Measurements from ENCODE around the gene EGR1.

EGR1 gene

DNA sequence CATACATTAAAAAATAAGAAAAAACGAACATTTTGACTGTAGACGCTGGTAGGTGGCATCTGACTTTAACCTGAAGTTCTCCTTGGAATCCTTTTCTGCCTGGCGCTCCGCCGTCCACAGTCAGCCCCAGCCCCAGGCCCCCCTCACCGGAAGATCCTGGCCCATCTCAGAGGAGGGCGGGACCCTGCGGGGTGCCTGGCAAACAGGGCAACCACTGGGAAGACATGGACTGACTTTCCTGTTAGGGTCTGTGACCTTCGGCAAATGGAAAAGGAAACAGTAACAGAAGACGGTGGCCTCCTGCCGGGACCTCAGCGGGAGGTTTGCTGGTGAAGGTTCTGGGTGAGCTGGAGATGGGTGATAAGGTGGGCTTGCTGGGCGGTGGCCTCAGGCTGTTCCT lies 11.7 kb upstream of the EGR1 start:
- no peak for DNase-seq

DNA sequence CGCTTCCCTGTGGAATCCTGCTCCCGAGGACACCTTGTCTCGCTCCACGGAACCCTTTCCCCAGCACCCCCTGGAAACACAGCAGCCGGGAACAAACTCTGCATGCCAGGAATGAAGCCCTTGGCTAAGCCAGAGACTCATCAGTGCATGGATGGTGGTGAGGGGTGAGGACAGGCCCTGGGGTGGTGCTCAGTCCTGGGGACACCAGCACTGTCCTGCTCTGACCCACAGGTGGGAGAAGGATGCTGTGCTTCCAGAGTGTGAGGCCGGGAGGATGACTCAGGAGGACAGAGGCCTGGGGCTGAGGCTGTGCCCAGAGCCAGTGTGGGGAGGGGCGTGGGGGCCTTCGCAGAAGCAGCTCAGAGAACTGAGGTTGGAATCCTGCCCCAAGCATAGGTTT lies 11.2 kb upstream of the EGR1 start:
- DNase-seq: no peak

DNA sequence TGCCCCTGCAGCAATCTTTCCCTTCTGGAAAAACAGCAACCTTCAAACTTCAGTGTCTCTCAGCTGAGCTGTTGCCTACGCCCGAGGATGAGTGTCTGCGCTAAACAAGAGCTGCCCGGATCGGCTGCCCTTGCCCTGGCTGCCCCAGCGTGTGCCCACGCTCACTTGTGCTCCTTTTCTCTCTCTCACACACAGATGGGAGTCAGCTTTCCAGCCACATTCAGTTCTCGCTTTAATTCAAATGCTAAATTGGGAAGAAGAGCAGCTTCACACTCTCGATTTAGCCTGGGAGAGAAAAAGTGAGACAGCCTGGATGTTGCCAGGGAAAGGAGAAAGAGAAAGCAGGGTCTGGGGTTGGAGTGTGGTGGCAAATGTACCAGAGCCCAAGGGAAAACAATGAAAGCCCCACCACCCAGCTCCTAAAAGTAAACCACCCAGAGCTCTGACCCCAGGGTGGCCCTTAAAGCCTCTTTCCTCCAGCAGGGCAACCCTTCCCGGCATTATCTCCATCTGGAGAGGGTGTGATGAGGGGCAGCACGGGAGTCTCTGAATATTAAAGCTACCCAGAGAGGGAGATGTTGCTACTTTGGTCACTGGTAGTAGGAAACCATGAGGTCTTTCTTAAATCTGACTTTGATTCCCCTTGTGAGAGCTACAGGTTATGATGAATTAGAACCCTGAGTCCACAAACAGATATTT lies 9.9 kb upstream of the EGR1 start:
- DNase-seq: no peak

DNA sequence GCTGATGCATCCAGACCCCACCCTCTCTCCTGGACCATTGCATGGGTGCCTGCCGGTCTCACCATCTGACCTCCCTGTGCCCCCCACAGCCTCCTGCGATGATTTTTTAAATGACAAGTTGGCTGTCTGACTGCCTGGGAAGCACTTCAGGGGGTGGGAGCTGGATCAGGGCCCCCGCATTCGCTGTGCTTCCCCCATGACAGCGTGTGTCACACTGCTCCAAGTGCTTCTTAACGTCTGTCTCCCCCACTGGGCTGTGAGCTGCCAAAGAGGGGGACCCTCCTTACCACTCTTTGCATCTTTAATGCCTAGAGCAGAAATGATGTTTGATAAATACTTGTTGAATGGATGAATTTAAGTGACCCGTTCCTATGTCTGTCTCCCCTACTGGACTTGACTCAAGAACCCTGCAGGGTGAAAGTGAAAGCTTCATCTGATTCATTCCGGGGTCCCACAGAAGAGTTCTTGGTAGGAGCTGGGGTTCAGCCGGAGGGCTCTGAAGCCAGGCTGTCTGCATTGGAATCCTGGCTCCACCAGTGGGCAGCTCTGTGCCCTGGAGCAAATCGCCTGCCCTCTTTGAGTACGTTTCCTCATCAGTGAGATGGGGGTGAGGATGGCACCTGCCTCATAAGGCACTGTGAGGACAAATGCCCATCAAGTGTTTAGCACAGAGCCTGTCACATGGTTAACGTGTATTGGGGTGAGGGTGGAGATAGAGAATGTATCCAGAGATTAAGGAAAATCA lies 7.6 kb upstream of the EGR1 start:
- no peak for DNase-seq

DNA sequence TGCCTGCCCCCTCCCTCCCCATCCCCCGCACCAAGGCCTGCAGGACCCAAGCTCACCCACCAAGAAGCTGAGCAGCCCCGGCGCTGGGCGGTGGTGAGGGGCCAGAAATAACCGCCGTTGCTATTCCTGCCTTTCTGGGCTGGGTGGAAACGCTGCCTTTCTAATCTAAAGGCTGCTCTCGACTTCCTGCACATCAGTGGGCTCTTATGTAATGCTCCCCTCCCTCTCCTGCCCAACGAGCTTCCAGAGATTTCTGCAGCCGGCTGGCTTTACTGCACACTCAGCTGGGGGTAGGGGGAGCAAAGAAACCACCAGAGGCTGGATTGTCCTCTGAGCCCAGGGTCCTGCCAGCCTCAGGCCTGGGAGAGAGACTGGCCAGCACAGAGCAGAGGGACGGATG lies 6.9 kb upstream of the EGR1 start:
- no peak for DNase-seq

DNA sequence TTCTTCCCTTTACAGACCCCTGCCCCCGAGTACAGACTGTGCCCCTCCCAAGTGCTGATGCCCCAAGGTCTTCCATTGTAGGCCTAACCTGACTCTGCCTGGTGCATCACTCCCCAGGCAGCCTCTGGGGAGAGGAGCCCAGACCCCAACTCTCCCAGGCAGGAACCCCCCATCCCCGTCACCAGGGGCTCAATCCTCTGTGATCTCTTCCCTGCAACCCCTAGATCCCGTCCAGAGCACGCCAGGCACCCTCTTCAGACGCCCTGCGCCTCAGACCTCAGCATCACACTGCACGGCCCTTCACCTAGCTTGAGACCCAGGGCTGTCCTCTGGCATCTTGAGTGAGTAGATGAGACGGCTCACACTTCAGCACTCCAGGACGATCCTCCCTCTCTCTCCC lies 6.4 kb upstream of the EGR1 start:
- no peak for DNase-seq

DNA sequence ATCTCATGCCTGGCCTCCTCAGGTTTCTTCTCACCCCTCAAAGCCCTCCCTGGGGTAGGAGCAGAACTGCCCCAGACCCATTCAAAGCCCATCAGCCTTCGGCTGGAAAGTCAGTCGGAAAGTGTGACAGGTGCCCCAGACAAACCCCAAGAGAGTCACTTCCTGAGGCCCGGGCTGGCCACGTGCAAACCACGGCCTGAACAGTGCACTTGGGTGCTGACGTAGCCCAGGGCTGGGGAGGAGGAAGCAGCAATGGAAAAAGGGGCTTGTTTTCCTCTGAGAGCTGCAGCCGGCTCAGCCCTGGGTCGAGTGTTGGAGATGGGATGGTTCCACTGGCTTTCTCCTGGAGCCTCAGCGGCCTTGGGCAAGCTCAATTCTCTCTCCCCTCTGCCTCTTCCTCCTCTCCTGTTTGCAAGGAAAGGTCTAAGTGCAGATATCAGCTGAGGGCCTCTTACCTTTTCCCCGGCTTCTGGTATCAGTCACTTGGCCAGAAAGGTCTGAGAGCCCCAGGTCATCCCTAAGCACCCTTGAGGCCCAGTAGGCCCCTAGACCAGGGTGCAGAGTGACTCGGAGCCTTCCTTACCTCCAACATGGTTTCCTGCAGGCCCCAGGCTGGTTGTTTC lies 5.9 kb upstream of the EGR1 start:
- peak; percentile 83 for DNase-seq

DNA sequence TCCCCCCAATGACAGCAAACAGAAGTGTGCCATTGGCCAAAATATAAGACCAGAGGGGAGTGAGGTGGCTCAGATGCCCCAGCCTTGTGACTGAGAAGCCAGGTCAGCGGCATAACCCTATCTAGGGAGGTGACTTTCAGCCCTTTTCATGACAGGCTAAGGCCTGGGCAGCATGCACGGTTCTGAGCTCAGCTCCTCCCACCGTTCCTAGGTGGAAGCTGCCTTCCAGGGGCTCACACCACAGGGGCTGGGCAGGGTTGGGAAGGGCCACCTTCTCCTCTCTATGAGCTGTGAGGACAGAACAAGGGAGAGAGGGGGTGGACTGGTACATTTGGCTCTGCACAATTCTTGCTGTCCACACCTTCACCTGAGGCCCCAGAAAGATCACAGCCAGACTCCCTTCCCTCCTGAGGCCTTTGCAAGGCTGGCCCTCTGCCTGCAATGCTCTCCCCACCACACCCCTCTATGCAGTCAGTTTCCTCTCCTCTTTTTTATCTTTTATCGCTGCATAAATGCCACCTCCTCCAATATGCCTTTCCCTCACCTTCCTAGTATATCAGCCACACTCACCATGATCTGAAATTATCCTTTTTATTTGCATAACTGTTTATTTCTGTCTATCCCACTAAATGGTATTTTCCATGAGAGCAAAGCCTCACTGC lies 5.1 kb upstream of the EGR1 start:
- DNase-seq: no peak

DNA sequence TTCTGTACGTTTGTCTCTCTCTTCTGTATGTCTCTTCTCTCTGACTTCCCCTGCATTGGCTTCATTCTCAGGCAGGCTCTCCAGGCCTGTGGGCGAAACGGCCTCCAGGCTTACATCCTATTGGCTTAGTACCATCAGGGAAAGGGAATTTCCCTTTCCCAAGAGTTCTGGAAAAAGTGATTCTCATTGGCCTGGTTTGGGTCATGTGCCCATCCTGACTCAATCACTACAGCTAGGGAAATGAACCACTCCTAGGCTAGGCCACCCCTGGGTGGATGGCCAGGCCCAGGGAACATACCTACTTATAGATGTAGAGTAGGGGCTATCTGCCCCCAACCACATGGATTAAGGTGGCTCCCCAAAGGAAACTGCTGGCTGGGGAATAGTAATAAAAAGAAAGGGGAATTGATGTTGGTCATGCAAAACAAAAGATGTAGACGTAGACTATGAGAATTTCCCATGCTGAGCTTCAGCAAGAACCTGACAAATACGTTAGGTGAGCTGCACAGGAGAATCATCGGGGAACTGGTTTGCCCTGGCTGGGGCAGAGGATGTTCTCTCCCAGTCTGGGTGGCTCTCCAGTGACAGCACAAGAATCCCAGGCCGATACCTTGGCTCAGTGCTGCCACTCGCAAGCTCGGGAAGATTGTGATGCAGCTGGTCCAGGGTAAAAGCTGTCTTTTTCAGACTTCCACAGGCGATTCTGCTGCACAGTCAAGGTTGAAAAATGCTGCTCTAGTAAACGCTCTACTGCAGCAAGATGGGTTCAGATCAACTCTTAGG lies 3.7 kb upstream of the EGR1 start:
- DNase-seq: no peak

DNA sequence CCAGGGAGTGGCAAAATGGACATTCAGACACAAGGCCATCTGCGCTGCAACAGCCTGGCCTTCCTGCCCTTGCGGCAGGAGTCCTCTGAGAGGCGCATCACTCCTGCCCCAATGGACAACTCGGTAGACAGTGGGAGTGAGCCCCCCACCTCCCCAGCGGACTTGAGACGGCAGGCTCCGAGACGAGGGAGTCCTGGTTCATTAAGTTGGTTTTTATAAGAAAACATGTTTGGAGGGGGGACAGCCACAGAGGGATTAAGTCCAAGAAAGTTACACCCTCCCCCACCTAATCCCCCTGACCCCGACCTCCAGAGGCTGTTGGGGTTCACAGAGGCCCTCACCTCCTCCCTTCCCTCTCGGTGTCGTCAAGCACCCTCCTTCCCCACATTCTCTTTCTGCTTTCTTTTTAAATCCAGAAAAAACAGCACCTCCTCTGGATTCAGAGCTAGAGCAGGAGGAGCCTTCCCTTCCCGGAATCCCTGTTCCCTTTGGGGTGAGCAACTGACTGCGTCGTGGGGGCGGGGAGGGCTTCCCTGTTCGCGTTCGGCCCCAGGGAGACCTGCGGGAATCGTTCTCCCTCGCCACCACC lies 1.8 kb upstream of the EGR1 start:
- no peak for DNase-seq

DNA sequence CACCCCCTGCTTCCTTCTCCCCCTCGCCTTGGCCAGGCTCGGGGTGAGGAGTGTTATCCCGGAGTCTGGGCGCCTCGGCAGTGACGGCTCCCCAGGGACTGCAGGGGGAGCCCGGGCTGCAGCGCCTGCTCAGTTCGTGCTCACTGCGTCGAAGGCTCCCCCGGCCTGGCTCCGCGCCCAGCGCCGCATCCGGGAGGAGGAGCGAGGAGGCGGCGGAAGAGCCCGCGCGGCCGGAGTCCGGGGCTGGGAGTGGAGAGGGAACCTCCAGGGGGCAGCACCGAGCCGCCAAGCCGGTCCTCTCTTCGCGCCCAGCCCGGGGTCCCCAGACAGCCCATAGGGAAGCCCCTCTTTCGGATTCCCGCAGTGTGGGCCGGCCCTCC lies 1.3 kb upstream of the EGR1 start:
- DNase-seq: peak; percentile 94

DNA sequence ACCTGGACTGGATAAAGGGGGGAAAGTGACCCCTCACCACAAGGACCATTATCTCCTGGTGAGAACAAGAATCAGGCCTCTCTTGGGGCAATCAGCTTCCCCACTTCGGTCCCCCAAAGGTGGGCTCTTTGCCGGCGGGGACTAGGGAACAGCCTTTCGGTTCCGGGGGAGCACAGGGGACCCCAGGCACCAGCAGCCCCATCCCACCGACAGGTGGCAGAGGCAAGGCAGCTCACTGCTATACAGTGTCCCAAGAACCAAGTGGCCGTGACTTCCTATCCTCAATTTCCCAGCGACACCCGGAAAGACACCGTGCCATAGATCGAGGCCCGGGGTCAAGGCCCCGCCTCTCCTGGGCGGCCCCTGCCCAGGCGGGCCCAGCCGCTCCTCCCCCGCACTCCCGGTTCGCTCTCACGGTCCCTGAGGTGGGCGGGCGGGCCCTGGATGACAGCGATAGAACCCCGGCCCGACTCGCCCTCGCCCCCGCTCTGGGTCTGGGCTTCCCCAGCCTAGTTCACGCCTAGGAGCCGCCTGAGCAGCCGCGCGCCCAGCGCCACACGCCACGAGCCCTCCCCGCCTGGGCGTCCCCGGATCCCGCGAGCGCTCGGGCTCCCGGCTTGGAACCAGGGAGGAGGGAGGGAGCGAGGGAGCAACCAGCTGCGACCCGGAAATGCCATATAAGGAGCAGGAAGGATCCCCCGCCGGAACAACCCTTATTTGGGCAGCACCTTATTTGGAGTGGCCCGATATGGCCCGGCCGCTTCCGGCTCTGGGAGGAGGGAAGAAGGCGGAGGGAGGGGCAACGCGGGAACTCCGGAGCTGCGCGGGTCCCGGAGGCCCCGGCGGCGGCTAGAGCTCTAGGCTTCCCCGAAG lies 655 bp upstream of the EGR1 start:
- peak; percentile 96 for DNase-seq

DNA sequence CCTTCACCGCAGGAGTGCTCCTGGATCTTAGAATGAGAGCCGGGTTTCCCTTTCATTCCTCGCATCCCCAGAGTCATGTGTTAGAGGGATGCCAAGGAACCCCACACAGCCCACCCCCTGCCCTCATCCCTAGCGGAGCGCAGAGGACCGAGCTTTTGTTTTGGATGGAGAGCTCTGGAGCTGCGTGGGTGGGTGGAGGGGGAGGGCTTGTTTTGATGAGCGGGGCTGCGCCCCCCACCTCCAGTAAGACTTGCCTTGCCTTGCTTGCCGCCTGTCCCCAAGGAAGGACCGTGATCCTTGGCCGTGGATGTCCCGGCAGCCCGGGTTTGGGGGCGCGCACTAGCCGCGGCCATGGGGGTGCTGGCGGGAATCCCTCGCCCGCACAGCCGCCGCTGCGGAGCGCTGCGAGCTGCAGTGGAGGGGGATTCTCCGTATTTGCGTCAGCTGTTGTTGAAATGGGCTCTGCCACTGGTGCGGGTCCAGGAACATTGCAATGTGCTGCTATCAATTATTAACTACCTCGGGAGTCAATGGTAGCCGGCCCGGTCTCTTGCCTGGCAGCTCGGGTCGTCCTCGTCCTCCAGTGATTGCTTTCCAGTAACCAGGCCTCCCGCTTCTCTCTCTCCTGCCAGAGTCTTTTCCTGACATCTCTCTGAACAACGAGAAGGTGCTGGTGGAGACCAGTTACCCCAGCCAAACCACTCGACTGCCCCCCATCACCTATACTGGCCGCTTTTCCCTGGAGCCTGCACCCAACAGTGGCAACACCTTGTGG lies 1.0 kb downstream of the EGR1 start:
- no peak for DNase-seq

DNA sequence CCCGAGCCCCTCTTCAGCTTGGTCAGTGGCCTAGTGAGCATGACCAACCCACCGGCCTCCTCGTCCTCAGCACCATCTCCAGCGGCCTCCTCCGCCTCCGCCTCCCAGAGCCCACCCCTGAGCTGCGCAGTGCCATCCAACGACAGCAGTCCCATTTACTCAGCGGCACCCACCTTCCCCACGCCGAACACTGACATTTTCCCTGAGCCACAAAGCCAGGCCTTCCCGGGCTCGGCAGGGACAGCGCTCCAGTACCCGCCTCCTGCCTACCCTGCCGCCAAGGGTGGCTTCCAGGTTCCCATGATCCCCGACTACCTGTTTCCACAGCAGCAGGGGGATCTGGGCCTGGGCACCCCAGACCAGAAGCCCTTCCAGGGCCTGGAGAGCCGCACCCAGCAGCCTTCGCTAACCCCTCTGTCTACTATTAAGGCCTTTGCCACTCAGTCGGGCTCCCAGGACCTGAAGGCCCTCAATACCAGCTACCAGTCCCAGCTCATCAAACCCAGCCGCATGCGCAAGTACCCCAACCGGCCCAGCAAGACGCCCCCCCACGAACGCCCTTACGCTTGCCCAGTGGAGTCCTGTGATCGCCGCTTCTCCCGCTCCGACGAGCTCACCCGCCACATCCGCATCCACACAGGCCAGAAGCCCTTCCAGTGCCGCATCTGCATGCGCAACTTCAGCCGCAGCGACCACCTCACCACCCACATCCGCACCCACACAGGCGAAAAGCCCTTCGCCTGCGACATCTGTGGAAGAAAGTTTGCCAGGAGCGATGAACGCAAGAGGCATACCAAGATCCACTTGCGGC lies 1.8 kb downstream of the EGR1 start:
- no peak for DNase-seq

DNA sequence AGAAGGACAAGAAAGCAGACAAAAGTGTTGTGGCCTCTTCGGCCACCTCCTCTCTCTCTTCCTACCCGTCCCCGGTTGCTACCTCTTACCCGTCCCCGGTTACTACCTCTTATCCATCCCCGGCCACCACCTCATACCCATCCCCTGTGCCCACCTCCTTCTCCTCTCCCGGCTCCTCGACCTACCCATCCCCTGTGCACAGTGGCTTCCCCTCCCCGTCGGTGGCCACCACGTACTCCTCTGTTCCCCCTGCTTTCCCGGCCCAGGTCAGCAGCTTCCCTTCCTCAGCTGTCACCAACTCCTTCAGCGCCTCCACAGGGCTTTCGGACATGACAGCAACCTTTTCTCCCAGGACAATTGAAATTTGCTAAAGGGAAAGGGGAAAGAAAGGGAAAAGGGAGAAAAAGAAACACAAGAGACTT lies 2.4 kb downstream of the EGR1 start:
- DNase-seq: no peak

DNA sequence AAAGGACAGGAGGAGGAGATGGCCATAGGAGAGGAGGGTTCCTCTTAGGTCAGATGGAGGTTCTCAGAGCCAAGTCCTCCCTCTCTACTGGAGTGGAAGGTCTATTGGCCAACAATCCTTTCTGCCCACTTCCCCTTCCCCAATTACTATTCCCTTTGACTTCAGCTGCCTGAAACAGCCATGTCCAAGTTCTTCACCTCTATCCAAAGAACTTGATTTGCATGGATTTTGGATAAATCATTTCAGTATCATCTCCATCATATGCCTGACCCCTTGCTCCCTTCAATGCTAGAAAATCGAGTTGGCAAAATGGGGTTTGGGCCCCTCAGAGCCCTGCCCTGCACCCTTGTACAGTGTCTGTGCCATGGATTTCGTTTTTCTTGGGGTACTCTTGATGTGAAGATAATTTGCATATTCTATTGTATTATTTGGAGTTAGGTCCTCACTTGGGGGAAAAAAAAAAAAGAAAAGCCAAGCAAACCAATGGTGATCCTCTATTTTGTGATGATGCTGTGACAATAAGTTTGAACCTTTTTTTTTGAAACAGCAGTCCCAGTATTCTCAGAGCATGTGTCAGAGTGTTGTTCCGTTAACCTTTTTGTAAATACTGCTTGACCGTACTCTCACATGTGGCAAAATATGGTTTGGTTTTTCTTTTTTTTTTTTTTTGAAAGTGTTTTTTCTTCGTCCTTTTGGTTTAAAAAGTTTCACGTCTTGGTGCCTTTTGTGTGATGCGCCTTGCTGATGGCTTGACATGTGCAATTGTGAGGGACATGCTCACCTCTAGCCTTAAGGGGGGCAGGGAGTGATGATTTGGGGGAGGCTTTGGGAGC lies 3.1 kb downstream of the EGR1 start:
- DNase-seq: no peak

DNA sequence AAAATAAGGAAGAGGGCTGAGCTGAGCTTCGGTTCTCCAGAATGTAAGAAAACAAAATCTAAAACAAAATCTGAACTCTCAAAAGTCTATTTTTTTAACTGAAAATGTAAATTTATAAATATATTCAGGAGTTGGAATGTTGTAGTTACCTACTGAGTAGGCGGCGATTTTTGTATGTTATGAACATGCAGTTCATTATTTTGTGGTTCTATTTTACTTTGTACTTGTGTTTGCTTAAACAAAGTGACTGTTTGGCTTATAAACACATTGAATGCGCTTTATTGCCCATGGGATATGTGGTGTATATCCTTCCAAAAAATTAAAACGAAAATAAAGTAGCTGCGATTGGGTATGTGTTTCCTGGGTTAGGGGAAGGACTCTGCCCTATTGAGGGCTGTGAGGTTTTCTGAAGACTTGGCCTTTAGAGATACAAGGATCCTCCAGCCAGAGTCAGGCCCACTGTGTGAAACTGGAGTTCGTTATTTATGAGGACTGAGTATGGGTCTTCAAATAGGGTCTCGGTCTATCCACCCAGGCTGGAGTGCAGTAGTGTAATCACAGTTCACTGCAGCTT lies 3.8 kb downstream of the EGR1 start:
- no peak for DNase-seq

DNA sequence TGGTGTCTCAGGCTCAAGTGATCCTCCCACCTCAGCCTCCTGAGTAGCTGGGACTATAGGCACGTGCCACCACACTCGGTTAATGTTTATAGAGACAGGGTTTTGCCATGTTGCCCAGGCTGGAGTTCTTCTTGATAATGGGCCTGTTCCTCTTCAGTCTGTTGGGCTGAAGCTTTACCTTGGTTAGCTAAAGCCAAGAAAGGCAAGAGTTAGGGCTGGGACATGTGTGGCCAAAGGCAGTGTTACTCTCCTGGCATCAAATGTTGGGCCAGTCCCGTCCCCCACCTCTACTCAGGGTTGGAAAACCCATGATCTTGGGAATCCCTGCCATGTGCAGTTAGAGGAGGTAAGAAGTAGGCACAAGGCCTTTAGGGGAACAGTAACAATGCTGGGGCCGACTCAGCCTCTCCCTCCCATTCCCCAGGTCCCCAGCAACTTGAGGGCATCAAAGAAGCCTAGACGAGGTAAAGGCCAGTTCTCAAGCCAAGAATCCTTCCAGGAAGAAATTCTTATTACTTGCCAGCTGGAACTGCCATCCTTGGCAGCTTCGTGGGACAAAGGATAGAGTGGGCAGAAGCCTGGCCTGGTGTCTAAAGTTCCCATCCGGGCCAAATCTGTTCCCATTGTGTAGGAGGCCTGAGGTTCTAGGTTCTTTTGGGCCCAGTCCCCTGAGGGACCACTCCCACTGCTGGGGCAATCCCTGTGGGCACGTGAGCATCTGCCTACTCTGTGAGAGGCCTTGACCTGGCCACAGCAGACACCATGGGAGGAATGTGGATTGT lies 4.5 kb downstream of the EGR1 start:
- peak; percentile 67 for DNase-seq
